Loucy (cell line): ENCODE data around the gene RAPGEF1.

ENCODE experiments used
- CTCF ChIP-seq: fragments of 200-600 bp; sonication (generic); conservative IDR thresholded peaks from 2 replicates; pipeline ENCODE4 v1.5.1; 2014; ENCODE audit warnings: mild to moderate bottlenecking, antibody characterized with exemption, low read length
- EZH2phosphoT487 ChIP-seq: fragments of 200-600 bp; IDR thresholded peaks from 2 replicates; pipeline ENCODE4 v1.6.1; 2018; ENCODE audit warnings: antibody characterized with exemption, mild to moderate bottlenecking, moderate library complexity, borderline replicate concordance

GRCh38 chr9:131674425-131675421 lies 65.2 kb downstream of the RAPGEF1 start:
- TF ChIP-seq CTCF (no peak), EZH2phosphoT487 (no peak)
